HG03139 (cell line): Measurements from ENCODE around the gene TRIML1.
"Not testable (repeated sequence)": the region's sequence is repeated elsewhere in the genome, so short reads cannot be mapped to it uniquely, and the experiment has no call there.

Experiments
- ATAC-seq: cut with Tn5 transposase; IDR thresholded peaks from one replicate; pipeline ENCODE4 v1.9.1; 2021; ENCODE audit not compliant: unreplicated experiment

Gene TRIML1

GRCh38 chr4:188147776-188148175 lies 8.5 kb downstream of the TRIML1 start:
- ATAC-seq = no peak

- no peak for ATAC-seq
Observed at GRCh38 chr4:188154668-188155405, 15.6 kb downstream of the TRIML1 start.

GRCh38 chr4:188158336-188158735 lies 19.1 kb downstream of the TRIML1 start:
- ATAC-seq = no peak

- not testable (repeated sequence) for ATAC-seq
Observed at GRCh38 chr4:188159513-188160226, 20.4 kb downstream of the TRIML1 start.

GRCh38 chr4:188160406-188160805 lies 21.2 kb downstream of the TRIML1 start:
- ATAC-seq = no peak

- no peak for ATAC-seq
Observed at GRCh38 chr4:188161167-188161566, 21.9 kb downstream of the TRIML1 start.

GRCh38 chr4:188162698-188163097 lies 23.5 kb downstream of the TRIML1 start:
- no peak for ATAC-seq

- ATAC-seq = no peak
Observed at GRCh38 chr4:188168726-188169373, 29.6 kb downstream of the TRIML1 start.

GRCh38 chr4:188171551-188171950 lies 32.3 kb downstream of the TRIML1 start:
- no peak for ATAC-seq

GRCh38 chr4:188175288-188175687 lies 36.0 kb downstream of the TRIML1 start:
- ATAC-seq = no peak

GRCh38 chr4:188177997-188178675 lies 38.9 kb downstream of the TRIML1 start:
- no peak for ATAC-seq

- ATAC-seq = no peak
Observed at GRCh38 chr4:188178806-188179205, 39.6 kb downstream of the TRIML1 start.

- no peak for ATAC-seq
Observed at GRCh38 chr4:188187106-188187505, 47.9 kb downstream of the TRIML1 start.

GRCh38 chr4:188190461-188190860 lies 51.2 kb downstream of the TRIML1 start:
- ATAC-seq = no peak

GRCh38 chr4:188194421-188194820 lies 55.2 kb downstream of the TRIML1 start:
- no peak for ATAC-seq

GRCh38 chr4:188195389-188195985 lies 56.2 kb downstream of the TRIML1 start:
- ATAC-seq = no peak

- ATAC-seq = no peak
Observed at GRCh38 chr4:188196134-188196735, 57.0 kb downstream of the TRIML1 start.
